Measurements from ENCODE around the gene NHSL2. TPM values are rescaled to one million over a fixed set of nuclear protein-coding genes. Genes with fewer than 3 reads are reported as not detected.
A peak's percentile ranks its signal among the peaks of the same experiment; 100 is the strongest.

Gene NHSL2
- polyA plus RNA-seq, 5 donors: 6.2 to 8.9 (median 8.5) TPM

DNA sequence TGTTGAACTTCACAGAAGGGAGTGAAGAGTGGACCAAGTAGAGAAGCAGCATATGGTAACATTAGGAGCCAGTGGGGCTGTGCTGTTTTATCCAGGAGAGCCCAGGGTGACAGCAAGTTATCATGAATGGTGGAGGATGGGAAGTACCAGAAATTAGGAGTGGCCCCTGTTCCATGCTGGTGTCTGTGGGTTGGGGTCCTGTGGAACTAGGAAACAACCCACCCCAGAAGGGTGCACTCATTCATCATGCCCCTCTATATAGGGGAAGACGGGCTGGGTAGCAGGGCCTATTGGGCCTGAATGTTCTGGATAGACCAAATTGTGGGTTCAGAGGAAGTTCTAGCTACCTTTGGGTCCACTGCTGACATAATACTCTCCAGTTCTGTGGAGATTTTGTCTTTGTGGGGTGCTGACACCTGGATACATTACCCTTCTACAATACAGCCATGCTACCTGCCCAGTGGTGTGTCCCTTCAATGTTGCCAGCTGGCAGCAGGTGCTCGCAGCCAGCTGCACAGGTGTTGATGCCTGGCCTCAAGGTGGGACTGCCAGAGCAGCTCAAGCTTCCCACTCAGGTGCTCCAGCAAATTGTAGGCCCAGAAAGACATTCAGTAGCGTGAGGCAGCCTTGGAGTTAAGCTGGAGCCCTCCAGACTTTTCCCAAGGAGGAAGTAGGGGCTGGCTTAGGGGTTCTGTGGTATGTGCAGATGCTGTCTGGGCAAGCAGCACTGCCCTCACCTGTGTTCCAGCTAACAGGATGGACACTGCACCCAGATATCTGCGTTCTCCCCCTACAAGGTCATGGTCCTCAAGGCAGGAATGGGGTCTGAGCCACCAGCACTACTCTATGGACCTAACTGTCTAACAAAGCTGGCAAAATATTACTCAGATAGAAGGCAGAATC is 106.5 kb downstream of the NHSL2 start:
- DNase-seq: no peak

DNA sequence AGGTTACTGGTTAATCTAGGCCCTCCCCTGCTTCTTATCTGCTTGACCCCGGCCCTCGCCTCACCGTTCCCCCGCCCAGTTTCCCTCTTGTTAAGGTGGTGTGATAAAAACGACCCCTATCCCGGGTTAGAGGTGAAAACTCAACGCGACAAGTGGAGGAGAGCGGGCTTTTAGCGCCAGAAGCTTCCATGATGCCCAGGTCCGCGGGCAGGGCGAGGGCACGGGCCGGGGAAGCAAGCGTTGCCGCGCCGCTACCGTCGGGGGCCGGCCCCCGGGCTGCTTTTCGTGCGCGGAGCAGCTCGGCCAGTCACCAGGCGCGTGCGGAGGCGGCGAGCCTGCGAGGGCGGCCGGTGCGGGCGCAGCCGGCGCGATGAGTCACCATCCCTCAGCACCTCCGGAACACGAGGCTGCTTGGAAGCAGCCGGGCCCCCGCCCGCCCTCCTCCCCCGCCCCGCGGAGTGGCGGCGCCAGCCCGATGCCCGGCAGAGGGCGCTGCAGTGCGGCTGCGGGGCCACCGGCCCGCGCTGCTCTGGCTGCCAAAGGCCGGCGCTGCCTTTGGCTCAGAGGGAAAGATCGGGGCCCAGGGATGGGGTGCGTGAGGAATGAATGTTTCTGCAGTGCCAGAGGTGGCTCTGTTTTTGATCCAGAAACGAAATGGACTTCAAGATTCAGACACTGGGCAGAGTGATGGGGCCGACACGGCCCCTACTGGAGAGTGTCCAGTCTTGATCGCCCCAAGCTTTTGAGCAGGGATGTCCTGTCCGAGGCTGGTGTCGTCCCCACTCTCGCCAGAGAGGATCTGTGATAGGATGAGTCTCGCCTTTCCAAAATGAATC is 107.8 kb downstream of the NHSL2 start:
- peak; percentile 81 to 84 for DNase-seq

DNA sequence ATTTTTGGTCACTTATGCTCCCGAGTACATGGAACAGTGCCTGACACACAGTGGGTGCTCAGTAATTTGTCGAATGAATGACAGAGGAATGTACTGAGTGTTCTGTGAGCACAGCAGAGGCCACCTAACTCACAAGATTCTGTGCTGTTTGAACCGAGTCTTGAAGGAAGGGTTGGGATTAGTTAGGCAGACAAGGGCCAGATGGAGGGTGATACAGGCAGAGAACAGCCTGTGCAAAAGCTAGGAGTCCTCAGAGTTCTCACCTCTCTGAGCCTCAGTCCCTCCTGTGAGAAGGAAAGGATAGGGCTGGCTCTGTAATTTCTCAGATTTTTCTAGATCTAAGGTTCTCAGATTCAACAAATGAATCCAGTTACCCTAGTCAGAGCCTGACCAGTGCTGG is 108.8 kb downstream of the NHSL2 start:
- DNase-seq: no peak

DNA sequence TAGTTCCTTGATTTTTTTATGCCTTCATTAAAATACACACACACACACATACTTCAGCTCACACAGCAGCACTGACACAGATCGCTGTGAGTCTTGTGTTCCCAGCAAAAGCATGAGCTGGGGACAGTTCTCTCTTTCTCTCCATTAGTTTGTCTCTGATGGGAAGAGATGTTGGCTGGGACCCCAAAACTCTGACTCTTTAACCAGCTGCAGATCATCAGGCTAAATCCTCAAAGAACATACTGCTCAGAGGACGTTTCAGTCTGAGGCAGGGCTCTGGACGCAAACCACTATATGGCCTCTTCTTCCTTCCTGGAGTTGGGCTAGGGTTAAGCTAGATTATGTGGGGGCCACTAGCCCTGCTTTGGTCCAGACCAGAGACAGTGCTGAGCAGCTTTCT is 109.6 kb downstream of the NHSL2 start:
- DNase-seq: peak; percentile 56 to 64

DNA sequence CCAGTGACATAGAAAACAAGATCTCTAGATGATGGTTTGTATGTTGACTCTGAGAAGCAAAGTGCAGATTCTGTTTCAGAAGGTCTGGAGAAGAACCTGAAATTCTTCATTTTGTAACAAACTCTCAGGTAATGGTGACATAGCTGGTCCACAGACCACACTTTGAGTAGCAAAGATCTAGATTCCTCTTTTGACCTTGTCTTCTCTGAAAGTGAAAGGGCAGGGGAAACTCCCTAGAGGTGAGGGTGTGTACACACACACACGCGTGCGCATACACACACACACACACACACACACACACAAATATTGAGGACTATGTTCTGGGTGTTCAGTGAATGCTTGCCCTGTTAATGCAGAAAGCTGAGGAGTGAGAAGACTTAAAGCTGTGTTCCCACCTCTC is 110.1 kb downstream of the NHSL2 start:
- DNase-seq: no peak

DNA sequence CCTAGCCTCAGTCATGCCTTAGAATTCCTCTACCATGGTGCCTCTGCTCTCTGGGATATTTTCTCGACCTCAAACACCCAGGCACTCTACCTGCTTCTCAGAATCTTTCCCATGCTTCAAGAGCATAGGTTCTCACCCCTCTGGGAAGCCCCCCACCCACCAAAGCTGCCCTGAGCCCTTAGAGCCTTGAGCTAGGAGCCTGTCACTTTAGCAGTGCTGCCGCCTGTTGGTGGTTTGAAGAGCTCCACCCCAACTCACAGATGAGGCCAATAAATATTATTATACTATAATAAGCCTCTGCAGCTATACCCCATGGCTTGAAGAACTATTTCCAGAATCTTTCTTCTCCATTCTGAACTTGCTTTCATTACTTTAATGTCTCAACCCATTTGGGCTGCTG is 111.3 kb downstream of the NHSL2 start:
- no peak for DNase-seq

DNA sequence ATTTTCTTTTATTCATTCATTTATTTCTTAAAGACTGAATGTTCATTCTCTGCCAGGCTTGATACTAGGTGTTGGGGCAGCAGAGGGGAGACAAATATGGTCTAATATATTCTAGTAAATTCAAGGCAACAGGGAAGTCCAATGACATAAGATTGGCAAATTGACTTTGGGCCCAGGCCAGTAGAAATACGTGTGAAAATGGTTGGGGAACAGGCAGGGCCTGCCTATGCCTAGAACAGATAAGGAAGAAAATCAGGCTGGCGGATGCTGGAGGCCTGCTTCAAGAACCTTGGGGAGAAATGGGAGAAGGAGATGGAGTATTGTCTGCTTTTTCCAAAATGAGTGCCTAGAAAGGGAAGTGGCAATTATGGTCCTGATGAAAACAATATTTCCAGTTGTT is 112.4 kb downstream of the NHSL2 start:
- DNase-seq: no peak

DNA sequence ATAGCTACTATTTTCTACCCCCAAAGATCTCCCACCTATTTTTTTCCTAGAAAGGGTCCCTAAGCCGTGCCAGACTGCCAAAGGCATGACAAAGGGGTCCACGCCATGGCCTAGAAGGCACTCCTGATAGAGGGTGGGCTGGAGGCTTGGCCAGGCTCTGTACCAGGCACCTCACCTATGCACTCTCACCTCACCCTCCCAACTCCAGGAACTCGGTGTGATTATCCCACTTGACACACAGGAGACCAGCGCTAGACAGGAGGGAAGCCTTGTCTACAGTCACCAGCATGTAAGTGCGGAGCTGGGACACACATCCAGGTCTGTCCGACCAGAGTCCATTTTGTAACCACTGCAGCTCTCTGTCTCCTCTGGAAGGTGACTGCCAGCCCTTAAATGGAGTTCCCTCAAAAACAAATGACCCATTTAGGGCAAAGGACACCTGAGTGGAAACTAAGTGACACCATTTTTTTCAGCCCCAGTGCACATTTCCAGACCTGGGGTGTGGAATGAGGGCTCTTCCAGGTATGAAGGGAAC is 114.7 kb downstream of the NHSL2 start:
- no peak for DNase-seq

DNA sequence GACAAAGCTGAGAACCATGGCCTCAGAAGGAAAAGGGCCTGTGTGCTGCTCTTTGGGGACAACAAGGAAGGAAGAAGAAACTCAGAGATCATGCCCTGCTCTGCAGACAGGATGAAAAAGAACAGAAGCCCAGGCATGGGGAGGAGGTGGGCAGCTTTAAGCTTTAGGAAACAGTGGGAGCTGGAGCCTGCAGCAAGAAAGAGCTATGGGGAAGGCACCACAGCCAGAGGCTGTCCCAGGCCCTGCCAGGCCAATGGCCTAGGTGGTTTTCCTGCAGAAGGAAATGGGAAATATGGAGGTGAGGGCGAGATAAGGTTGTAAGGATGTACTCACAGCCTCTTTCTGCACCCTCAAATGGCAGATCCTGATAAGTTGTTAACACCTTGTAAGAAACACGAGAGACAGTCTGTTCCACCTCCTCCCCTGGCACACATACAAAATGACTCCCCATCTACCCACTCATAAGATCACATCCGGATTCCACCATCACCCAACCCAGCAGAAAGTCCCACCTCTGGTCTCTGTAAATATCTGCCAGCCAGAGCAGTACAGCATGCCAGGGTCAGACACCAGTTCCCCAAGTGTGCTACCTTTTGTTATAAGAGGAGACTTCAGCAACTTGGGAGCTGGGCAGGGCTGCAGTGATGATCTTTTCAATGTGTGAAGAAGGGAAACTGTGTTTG is 115.8 kb downstream of the NHSL2 start:
- no peak for DNase-seq

DNA sequence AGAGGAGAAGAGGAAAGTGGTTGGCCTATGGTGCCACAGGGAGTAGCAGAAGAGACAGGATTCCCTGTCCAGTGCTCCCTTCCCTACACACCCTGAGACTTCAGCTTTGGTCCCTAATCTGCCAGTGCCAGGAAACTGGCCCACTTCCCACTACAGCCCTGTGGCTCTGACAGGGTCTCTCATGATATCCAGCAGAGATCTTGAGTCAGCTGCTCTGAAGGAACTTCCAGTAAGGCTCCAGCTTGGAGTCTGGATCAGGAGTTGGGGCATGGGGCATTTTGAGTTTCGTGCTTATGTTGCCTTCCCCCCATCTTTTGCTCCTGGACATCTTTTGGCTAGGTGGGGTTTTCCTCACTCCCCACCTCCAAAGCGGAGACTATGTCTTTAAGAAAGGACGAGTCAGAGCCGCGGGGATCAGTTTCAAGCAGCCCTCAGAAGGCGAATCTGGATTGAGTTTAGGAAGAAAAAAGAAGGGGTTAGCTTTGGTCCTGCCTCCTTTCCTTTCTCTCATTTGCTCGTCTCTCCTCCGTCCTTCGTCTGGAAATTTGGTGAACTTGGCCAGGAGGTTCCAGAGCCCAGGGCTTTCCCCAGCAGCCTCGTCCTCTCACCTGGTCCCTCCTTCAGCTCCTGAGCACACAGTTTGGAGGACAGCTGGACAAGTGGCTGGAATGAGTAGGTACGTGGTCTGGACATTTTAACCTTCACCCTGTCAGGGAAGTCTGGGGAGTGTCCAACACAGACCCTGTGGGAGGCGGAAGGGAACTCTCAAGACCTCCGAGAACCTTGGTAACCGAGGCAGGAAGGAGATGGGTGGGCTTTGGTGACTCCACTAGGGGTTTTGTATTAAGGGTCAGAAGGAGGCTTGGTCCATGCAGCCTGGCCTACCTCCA is 116.6 kb downstream of the NHSL2 start:
- DNase-seq: no peak

DNA sequence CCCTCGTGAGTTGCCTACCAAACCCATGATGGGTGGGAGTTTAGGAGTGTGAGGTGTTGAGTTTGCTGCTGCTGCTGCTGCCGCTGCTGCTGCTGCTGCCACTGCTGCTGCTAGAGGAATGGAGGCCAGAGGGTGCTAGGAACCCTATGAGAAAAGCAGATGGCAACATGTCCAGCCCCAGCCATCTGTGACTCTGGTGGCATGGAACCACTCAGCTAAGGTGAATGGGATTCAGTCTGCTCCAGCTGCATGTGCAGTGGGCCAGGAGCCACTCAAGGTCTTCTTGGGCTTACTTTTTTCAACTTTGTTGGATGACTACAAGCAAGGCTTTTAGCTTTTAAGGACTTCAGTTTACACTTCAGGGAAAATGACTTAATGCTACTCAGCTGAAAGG is 117.3 kb downstream of the NHSL2 start:
- DNase-seq: no peak

DNA sequence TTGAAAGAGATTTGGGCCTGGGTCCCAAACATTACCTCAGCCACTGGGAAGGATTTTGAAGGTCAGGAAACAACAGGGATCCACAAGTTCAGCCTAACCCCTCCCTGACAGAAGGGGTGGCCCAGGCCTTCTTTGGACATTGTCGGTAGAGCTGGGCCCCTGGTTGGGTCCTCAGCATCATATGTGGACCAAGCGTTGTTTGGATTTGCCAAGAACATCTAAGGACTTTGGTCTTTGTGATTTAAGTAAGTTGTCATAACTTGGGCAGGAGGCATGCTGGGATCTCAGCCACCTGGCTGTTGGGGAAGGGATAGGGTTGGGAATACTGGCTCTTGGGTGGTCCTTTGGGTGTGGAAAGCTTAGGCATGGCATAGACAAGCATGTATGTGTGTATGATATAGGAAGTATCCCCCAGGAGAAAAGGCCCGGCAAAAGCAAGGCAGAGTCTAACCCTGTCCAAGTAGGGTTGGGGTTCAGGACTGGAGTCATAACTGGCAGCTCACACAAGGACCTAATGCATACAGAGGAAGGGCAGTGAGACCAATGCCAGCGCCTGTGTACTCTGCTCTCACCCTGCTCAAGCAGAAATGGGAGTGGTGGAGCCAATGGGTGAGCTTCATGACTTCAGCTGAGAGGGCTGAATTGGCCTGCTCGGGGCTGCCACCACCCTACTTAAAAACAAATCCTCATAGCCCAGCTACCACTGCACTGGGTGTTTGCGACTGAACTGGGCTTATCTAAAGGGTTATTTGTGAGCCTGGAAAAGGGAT is 118.2 kb downstream of the NHSL2 start:
- no peak for DNase-seq

DNA sequence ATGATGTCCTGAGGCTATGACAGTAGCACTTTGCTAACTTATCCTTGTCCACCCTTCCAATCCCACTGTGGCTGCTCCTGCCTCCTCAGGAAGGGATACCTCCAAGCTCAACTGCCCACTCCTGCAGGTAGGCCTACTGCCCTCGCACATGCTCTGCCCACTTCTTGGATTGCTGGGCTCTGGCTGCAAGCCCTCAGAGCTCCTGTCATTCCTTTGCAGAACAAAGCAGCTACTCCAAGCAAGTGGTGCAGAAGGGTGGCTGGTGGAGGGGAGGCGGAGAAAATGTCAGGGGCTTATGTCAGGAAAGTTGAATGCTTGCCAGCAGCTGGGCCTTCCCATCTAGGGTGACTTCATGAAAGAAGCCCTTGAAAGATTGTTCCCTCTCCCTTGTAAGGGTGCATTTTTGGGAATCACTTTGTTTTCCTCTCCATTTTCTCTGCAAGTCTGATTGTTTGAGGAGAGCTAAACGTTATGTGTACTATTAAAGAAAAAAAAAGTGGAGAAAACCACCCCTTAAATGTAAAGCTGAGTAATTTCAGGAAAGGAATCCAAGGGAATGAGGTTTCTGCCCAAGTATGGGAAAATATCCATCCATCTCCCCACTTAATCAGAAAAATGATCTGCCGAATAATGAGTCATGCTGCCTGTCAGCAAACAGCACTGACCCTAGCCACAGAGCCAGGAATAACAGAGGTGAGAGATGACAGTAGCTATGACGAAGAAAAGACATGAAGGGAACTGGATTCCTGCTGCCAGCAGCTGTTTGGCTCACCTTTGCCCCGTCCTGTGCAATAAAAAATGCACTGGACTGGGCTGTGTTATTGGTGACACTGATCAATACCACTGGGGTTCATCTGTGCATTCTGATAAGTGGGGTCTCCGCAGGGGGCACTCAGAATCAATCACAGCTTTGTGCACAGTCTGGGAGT is 119.1 kb downstream of the NHSL2 start:
- DNase-seq: no peak

DNA sequence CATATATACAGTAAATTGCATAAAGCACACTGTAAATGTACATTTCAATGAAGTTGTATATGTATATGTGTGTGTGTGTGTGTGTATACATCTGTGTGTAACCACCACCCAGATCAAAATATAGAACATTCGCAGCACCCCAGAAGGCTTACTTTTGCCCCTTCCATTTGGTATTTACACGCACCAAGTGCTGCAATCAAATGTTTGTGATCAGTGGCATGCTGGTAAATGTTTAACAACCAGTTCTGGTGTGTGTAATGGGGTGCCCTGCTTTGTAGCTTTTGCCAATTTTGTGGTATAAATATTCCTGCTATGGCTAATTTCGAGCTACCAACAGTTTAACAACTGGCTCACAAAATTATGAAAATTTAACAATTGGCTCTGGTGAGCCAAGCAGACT is 119.8 kb downstream of the NHSL2 start:
- DNase-seq: no peak

DNA sequence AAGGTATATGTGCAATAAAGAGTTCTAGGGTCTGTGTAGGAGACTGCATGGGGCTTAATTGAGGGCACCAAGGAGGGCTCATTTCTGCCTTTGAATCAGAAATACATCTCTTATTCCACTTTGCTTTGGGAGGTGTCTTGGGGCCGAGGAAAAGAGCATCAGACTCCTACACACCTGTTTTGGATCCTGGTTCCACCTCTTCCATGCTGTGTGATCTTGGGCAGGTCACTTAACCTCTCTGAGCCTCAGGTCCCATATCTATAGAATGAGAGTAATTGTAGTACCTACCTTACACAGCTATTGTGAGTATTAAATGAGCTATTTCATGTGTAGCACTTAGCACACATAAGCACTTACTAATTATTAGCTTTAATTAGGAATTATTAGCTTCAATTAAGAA is 120.5 kb downstream of the NHSL2 start:
- DNase-seq: no peak

DNA sequence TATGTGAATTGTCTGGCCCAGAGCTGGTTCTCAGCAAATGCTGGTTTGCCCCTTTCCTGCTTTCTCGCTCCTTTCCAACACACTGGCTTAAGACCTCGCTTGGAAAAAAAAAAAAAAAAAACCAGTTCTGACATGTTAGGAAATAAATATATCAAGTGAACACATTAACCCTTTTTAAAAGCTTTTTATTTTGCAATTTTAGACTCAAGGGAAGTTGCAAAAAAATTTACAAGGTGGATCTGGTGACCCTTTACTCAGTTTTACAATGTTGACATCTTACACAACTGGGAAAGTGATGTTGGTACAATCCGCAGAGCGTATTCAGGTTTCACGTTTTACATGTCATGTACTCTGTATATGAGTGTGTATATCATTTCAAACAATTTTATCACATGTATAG is 121.0 kb downstream of the NHSL2 start:
- DNase-seq: no peak

DNA sequence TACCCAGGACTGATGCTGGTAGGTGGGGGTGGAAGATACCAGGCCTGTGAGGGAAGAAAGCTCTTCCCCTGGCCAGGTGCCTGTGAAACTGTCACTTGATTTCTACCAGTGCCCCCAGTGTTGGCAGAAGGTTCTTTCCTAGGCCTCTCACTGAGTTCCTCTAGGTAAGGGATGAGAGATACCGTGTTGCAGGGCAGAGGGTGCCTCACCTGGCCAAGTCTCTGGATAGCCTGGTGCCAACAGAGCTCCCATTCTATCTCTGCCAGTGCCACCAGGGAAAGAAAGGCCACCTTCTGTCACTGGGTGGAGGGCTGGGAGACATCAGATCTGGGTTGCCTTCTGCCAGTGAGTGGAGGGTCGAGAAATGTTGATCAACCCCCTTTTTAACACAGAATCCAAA is 127.0 kb downstream of the NHSL2 start:
- DNase-seq: no peak

DNA sequence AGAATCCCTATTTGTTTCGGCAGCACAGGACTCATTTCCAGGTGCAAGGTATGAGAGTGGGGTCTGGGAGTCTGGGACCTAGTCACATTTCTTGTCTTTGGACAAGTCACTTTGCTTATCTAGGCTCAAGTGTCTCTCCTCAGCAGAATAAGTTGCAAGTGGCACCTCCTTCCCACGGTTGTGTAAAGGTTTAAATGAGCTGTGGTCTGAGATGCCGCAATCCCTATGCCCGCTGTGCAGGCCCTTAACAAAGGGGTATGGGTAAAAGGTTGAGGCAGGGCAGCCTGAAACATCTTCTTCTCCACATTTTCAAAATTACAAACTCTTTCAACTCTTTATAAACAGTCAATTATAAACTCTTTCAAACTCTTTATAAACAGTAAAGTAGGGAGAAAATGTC is 127.4 kb downstream of the NHSL2 start:
- DNase-seq: no peak

DNA sequence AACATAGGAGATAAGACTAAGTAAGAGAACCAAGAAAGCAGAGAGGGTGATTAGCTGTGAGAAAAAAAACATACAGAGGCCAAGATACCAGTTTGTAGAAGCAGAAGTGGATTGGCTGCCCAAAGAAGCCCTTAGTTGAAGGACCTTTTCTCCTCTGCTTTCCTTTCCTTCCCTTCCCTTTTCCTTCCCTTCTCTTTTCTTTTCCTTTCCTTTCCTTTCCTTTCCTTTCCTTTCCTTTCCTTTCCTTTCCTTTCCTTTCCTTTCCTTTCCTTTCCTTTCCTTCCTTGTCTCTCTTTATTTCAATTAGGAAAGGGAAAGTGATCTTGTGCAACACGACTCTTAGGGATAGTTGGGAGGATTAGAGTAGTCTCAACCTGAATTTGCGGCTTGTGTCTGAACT is 128.2 kb downstream of the NHSL2 start:
- no peak for DNase-seq
